Fibroblast of skin of abdomen (primary cell): ENCODE measurements around the gene CERK.
A peak's percentile ranks its signal among the peaks of the same experiment; 100 is the strongest.

Experiments
- DNase-seq: peaks from one replicate; pipeline ENCODE4 v3.0.0-alpha.2; 2013

Gene CERK

DNA sequence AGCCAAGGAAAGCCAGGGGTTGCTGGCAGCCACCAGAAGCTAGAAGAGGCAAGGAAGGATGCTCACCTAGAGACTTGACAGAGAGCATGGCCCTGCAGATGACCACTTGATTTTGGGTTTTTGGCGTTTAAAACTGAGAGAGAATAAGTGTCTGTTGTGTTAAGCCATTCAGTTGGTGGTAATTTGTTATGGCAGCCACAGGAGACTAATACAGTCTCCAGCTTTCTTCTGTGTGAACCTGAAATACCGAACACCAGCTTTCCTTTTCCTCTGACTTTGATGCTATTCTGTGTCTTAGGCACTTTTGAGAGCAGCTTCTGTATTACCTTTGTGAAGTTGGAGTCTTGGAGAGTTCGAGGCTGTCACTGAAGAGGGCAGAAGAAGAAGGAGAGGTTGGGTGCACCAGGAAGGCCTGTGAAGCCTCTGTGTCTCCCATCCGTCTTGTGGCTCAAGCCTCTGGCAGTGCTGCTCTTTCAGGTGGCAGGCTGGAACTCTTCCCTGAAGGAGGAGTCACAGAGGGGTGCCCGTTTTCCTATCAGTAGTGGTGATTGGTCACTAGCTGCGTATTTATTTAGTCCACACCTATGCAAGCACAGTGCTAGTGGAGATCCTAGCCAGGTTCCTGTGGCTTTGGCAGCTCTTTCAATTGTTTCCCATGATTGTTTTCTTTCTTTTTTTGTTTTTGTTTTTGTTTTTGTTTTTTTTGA lies 26.9 kb upstream of the CERK start:
- DNase-seq = no peak

GRCh38 chr22:46764140-46764680 lies 26.2 kb upstream of the CERK start:
- no peak for DNase-seq

DNA sequence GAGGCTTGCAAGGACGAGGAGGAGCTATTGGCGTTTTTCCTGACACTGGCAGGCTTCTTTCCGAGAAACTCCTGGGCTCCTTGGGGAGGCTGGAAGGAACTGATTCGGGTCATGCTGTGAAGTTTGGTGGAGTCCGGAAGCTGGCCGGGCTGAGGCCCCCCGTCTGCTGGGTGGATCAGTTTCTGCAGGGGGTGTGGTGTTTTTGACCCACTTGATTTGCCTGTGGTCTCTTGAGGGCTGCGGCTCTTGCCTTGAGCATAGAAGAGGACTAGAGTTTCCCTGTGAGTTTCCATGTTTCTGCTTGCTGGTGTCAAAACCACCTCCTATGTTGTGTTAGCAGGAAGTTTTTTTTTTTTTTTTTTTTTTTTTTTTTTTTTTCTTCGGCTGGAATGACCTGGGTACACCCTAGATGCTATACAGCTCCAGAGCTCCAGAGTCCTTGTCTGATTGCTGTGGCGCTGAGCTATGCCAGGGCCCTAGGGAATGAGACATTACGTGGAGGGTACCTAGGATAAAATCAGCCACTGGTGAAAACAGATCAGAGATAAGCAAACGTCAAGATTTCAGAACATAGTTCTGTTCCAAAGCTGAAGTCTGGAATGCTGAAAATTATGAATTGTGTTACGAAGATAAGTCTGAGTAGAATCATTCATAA lies 25.1 kb upstream of the CERK start:
- DNase-seq = no peak

GRCh38 chr22:46762238-46763050 lies 24.4 kb upstream of the CERK start, which contains the start of gene TBC1D22A:
Gene TBC1D22A (plus strand): TSS chr22:46762650. CDS start chr22:46762787, 137 bp downstream.
- DNase-seq = peak; percentile 95

DNA sequence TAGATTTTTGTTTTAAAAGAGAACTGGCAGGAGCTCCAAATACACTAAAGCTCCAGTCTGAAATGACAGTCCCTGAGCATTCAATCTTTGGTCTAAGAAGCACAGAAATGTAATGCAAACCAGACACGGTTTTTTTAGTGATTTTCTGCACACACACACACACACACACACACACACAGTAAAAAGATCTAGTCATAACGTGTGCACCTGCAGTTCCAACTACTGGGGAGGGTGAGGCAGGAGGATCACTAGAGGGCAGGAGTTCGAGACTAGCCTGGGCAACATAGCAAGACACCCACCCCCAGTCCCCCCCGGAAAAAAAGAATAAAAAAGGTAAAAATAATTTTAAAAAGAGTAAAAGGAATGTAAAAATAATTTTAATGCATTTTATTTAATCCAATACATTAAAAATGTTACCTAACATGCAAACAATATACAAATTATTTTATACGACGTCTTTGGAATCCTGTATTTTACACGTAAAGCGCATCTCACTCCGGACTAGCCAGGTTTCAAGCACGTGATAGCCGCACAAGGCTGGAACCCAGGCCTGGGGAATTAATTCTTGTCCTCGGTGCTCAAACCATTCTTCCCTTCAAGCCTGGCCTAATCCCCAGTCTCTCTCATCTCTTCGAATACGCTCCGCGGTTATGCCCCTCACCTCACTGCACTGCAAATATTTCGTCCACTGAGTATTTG lies 23.6 kb upstream of the CERK start:
- DNase-seq = no peak

GRCh38 chr22:46761017-46761416 lies 23.0 kb upstream of the CERK start:
- no peak for DNase-seq

GRCh38 chr22:46758867-46759290 lies 20.8 kb upstream of the CERK start:
- DNase-seq = peak; percentile 48

DNA sequence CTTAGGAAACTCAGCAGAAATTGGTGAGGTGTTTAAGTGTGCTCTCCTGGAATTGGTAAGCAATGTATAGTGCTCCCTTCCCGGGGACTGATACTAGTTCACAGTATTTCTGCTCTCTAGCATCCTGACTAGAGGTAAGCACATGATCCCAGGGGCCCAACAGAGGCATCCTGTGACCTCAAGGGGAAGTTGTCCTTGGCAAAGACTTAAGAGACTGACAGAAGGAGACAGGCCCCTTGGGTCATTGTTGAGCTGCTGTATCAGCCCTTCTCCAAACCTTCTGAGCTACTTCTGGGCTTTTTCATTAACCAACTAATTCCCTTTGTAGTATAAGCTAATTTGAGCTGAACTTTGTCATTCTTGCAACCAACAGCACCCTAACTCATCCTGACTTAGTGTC lies 20.1 kb upstream of the CERK start:
- no peak for DNase-seq

DNA sequence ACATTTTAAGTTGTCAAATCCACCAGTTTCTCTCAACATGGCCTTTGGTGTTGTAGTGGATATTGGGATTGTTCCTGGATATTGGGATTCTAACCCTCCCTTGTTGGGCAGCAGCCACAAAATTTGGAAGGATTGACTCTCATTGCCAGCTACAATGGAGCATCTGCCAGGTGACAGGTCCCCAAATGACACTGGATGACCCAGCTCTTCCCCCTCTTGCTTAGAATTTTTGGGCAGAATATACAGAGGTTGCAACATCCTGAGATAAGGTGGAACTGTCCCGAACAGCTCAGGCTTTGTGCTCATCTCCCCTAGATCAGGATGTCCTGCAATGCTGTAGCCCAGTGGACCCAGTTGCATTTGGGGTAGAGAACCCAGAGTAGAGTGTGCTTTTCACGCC lies 19.1 kb upstream of the CERK start:
- DNase-seq = no peak

DNA sequence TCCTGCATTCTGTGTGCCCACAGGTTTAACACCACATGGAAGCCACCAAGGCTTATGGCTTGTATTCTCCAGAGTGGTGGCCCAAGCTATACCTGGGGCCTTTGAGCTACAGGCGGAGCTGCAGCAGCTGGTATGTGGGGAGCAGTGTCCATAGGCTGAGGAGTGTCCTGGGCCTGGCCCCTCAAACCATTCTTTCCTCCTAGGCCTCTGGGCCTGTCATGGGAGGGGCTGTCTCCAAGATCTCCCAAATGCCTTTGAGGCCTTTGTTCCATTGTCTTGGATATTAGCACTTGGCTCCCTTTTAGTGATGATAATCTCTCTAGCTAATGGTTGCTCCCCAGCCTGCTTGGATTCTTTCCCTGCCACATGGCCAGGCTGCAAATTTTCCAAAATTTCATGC lies 18.0 kb upstream of the CERK start:
- DNase-seq = no peak

DNA sequence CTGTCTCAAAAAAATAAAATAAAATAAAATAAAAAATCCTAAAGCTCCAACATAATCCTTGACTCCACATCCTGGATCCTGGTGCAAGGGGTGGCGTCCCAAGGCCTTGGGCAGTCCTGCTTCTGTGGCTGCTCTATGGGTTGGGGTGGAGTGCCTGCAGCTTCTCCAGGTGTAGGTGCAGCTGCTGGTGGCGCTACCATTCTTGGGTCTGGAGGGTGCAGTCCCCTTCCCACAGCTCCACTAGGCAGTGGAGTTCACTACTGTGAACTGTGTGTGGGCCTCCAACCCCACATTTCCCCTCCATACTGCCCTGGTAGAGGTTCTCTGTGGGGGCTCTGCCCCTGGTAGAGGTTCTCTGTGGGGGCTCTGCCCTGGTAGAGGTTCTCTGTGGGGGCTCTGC lies 17.5 kb upstream of the CERK start:
- DNase-seq = no peak

DNA sequence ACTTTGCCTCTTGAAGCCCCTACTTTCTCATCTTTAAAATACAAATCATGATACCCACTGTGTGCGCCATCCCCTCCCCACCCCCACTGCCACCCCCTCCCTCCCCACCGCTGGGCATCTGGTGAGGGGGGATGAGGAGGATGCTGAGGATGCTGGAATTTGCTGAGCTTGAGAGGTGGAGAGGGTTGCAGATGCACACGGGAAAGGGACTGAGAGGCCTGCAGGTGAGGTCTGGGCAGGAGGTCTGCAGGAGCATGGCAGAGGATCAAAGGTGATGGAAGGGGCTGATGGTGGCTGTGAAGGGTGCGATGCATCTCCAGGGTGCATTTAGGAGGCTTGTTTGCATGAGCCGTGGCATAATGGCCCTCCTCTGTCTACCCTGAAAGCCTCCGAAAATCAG lies 16.8 kb upstream of the CERK start:
- DNase-seq = no peak

- DNase-seq = peak; percentile 98
These were observed 16.2 kb upstream of the CERK start for GRCh38 chr22:46754110-46754799.

- DNase-seq = no peak
These were observed 15.7 kb upstream of the CERK start for GRCh38 chr22:46753761-46754109.

- no peak for DNase-seq
These were observed 15.3 kb upstream of the CERK start for GRCh38 chr22:46753360-46753759.

DNA sequence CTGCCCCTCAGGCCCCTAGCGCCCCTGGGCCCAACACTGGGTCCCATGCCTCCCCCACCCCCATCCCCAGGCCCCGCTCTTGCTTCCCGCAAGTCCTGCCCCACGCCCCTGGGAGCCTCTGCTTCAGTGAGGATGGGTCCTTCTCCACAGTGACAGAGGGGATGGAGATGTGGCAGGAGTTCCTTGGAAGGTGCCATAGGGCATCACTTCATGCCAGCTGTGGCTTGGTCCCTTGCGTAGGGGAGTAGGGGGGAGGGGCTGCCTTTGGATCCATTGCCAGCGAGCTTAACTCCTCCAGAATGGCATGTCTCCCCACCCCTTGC lies 14.9 kb upstream of the CERK start:
- DNase-seq = no peak

- DNase-seq = no peak
These were observed 14.4 kb upstream of the CERK start for GRCh38 chr22:46752286-46752987.

- no peak for DNase-seq
These were observed 12.9 kb upstream of the CERK start for GRCh38 chr22:46750863-46751443.

GRCh38 chr22:46750530-46750800 lies 12.4 kb upstream of the CERK start:
- DNase-seq = no peak

GRCh38 chr22:46749682-46750529 lies 11.9 kb upstream of the CERK start:
- DNase-seq = no peak
